HG03342 (cell line): ENCODE measurements around the gene BRWD1.
"Not testable (repeated sequence)": the region's sequence is repeated elsewhere in the genome, so short reads cannot be mapped to it uniquely, and the experiment has no call there.

Experiments used
- ATAC-seq: cut with Tn5 transposase; IDR thresholded peaks from one replicate; pipeline ENCODE4 v1.9.1; 2021; ENCODE audit warnings: mild to moderate bottlenecking, moderate library complexity; ENCODE audit not compliant: unreplicated experiment

BRWD1 gene

DNA sequence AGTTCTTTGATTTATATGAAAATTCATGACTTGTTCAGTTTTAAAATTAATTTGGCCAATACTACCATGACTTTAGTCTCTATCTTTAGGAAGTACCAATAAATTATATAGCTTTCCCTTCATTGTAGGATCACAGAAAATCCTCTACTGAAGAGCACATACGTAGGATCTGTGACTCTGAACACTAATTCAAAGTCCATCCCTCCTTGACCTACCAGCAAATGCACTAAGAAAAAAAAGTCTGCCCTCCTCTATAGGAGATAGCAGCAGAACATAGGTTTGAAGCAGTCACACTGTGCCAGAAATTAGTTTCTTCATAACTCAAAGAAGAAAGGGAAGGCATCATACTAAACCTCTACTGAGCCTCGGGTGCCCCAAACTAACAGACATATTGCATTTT, 16.5 kb downstream of the BRWD1 start:
- ATAC-seq = no peak

DNA sequence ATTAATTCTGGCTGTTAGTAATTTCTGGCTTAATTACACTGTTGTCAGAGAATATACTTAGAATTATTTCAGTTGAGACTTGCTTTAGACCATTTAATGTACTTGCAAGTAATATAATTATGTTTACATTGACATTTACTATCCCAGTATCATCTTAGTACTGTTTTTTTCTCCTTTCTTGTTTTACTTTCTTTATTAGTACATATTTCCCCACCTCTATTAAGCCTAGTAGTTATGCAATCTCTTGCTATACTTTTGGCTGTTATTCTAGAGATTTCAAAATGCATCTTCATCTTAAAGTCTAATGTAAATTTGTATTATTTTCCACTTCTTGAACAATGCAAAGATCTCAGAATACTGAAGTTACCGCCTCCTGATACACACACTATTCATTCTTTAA, 24.4 kb downstream of the BRWD1 start:
- ATAC-seq = no peak

DNA sequence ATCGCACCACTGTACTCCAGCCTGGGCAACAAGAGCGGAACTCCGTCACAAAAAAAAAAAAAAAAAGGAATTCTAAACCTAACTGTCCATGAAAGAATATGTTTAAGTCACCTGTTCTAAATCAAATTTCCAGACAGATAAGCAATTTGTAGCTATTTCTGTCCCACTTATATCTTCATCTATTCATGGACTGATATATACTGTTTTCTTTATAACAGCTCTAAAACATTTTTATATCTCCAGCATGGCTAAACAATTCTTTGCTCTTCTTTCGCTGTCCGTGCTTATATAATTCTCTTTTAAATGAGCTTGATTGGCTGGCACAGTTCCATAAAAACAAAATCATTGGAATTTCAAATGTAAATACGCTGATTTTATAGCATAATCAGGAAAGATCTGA, 30.5 kb downstream of the BRWD1 start:
- ATAC-seq = no peak

DNA sequence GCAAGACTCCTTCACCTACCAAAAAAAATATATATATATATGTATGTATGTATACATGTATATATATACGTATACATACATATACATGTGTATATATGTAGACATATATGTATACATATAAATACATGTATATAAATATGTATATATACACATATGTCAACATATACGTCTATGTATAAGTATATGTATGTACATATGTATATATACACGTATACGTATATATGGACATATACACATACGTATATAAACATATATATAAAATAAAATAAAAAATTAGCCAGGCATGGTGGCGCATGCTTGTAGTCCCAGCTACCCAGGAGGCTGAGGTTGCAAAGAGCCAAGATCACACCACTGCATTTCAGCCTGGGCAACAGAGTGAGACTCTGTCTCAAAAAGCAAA, 31.6 kb downstream of the BRWD1 start:
- no peak for ATAC-seq

DNA sequence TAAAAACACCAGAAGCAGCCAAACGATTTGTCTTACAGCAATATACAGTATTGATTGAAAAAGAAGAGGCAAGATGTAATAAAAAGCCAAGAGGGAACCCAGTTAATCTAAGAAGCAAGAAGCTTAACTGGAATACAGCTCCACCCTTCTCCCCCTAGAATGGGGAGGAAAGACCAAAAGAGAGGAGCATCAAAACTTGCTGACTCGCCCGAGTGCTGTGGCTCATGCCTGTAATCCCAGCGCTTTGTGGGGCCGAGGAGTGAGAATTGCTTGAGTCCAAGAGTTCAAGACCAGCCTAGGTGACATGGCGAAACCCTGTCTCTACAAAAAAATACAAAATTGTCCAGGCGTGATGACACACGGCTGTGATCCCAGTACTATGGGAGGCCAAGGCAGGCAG, 32.2 kb downstream of the BRWD1 start:
- no peak for ATAC-seq

DNA sequence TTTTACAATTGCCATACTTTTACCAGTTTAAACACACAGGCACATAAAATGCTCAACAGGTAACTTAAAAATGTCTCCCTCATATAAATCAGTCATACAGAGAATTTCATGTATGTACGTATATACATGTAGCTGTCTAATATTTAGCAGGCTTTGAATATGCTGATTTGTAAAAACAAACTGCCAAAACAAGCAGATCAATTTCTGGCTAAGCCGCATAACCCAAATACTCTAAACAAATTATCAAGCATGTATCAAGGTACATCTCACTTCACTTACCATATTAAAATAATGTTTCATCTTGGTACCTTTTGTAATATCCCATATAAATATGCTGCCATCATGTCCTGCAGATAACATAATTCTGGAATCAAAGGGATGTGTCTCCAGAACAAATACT, 43.8 kb downstream of the BRWD1 start:
- no peak for ATAC-seq

DNA sequence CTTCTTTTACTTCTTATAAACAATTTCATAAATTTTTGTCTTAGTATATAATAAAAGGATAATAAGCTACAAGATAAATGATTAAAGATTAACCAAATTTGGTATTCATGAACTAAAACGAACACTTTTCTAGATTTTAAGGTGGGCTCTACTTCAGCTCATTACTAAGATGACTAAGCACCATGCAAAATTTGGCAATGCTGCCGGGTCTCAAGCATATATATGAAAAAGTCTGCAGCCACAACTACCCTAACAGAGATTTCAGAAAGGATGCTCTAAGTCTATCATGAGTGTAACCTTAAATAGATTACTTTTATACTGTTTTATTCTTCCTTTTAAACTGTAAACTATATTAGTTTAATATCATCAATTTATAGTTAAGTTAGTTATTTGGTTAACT, 47.8 kb downstream of the BRWD1 start:
- no peak for ATAC-seq

DNA sequence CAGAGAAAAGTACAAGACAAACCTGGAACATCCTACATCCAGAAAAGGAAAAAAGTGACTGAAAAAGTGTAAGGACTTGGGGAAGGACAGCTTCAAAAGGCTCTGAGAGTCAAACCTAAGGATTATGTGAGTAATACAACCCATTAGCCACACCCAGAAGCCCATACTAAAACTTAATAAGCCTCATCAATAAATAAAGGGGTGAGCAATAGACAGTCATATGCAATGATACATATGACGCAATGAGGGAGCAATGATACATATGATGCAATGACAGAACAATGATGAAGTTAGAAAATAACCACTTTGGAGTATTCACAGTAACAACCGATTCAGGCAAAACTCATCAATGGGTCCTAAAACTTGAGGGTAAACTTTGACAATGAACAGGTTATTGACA, 50.1 kb downstream of the BRWD1 start:
- ATAC-seq = no peak

DNA sequence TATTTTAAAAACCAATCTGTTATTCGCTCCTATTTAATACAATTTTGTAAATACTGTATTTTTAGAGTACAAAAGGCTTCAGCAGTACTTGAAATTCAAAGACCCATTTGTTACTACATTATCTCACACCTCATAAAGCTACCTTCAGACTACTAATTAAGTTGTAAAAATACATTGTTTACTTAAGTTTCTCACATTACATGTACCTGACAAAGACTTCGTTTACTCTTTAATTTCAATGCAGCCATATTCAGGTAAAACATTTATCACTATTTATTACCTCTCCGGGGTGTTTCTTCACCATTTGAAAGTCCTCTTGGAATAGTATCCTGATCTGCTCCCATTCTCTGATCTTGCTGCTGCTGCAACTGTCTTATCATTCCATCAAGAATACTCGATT, 55.2 kb downstream of the BRWD1 start:
- ATAC-seq = no peak

DNA sequence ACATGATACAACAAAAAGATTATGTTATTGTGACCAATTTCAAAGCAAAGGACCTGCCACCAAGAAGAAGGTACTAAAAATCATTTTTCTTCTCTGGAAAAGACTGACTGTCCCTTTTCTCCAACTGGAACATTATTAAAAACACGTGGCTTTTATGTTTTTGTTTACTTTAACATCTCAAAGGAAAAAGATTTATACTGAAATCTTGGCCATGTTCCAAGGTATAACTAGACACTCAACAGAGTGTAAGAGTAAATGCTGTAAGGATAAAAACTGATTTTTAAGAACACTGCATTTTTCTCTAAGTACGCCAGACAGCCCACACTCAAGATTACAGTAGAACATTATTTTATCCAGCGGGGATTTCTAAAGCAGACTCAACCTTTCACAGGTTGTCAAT, 62.1 kb downstream of the BRWD1 start:
- ATAC-seq = no peak

DNA sequence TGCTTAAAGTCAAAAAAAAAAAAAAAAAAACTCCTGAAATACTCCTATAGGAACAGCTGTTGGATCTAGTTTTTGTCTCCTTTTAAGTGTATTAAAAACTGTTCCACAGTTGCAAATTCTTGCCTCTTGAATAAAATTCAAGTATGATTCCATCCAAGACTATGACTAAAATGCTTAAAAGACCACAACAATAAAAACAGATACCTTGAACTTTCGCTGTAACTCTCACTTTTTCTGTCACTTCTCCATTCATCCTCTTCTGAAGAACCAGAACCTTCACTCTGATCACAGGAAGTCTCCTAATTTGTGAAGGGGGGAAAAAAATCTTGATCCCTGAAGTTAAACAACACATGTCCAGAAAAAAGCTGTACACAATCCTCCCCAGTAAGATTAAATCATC, 75.2 kb downstream of the BRWD1 start:
- ATAC-seq = no peak

DNA sequence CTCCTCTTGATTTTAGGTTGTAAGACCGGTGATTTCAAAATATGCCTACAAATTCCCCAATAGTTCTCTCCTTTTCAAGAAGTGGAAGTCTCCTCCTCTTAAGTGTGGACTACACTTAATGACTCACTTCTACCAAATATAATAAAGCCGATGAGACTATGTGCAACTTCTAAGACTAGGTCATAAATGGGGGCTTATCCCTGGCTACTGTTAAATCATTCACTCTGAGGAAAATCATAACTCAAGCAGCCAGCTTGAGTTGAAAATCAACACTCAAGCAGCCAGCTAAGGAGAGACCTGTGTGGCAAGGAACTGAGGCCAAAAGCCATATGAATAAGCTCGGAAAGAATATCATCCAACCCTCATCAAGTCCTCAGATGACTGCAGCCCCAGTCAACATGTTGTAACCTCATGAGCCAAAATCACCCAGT, 80.6 kb downstream of the BRWD1 start:
- ATAC-seq = no peak

DNA sequence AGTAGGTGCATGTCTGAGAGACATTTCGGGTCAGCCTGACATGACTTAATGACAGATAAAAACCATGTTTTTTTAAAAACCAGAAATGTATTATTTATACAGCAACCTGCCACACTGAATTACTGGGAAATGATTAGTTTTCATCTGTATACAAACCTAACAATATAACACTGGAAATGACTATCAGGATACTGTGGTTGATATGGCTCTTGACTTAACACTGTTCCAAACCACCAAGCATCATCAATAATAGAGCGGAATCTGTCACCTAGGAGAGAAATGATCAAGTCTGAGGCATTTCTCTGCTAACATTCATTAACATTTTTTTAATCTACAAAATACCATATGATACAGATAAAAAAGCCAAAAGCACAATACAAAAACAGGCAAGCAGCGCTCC, 88.5 kb downstream of the BRWD1 start:
- no peak for ATAC-seq

DNA sequence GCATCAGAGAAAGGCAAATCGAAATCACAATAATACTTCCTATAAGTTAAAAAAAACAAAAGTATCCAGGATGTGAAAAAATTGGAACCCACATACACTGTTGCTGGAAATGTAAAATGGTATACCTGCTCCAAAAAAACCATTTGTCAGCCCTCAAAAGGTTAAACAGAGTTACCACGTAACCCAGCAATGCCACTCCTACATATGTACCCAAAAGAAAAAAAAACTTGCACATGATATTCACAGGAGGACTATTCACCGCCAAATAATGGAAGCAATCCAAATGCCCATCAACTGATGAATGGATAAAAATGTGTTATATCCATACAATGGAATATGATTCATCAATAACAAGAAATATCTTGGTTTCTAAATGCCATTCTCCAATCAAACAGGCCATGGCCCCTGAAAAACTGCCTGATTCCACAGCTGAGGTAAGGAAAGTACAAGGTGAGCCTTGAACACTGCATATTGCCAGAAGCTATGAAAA, 91.4 kb downstream of the BRWD1 start:
- ATAC-seq = no peak

DNA sequence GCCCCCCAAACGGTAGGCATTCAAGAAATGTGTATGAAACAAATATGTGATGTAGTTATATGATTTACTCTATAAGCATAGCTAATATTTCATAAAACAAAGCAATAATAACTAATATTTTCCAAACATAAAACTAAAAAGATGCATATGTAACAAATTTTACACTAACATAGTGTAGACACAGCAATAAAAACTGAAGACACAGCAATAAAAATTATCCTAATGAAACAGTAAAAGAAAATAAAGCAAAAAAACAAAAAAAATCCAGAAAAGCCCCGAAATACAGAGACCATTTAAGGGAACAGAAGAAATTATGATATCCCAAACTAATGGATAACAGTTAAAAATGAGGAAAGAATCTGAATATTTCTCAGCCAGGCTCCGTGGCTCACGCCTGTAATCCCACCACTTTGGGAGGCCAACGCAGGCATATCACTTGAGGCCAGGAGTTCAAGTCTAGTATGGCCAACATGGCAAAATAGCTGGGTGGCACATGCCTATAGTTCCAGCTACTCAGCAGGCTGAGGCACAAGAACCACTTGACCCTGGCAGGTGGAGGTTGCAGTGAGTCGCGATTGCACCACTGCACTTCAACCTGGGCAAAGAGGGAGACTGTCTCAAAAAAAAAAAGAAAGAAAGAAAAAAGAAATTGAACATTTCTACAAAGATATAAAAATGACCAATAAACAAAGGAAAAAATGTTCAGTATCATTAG, 92.0 kb downstream of the BRWD1 start:
- no peak for ATAC-seq

DNA sequence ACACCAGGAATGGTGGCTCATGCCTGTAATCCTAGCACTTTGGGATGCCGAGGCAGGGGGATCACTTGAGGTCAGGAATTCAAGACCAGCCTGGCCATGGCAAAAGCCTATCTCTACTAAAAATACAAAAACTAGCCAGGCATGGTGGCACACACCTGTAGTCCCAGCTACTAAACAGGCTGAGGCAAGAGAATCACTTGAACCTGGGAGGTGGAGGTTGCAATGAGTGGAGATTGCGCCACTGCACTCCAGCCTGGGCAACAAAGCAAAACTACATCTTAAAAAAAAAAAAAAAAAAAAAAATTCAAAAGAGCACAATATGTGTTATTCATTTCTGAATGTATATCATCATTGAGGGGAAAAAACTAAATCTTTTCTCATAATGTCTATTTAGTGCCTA, 92.6 kb downstream of the BRWD1 start:
- ATAC-seq = not testable (repeated sequence)

DNA sequence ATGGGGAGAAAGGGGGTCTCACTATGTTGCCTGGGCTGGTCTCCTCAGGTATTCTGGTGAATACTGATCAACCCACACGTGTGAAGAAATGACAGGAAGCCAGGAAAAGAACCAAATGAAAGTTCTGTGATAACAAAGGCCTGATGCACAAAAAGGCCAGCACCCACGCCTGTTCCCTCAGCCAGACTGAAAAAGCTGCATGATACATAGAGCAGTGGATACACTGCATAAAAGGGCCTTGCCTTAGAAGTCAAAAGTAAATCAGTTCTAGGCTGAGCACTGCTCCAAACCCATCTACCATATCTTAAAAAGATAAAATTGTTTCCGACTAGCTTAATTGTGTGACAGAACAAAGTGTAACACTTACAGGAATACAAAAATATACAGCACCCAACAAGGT, 93.3 kb downstream of the BRWD1 start:
- no peak for ATAC-seq

DNA sequence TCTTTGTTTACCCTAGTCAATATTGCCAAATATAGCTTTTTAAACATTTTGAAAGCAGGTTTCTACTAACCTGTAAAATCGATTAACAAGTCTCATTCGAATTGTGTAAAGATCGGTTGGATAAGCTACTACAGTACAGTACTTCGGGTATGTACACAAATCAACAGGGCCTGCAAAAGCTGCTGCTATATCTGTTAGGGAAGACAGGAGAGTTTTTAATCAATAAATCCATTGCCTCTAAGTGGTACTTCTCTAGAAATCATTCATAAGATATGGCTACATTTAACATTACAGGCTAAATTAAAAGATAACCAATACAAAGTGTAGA, 95.4 kb downstream of the BRWD1 start:
- no peak for ATAC-seq

DNA sequence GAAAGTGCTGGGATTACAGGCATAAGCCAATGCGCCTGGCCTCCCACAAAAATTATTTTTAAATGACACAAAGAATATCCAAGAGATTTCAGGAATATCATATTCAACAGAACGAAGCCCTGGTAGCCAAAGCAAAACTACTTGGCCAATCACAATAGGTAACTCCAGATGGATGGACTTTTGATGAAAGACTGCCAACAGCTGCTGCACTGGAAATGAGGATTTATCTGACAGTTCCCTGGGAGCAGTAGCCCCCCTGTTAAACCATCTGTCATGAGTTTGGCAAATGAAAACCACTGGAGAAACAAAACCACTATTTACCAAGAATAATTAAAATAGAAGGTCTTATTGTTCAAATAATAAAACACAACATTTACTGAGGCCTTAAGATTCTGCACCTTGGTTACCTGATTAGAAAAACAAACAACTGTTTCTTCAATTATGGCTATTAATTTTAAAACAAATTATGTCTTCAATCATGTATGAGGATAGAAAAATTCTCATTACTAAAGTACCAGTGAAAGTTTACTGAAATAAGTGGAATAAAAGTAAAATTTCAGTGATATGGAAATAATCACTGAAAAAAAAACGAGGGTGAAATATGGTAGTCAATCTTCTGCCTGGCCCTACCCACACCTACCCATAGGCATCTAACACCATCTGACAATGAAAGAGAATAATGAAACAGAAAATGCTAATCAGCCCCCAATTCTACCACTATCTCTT, 95.9 kb downstream of the BRWD1 start:
- no peak for ATAC-seq

DNA sequence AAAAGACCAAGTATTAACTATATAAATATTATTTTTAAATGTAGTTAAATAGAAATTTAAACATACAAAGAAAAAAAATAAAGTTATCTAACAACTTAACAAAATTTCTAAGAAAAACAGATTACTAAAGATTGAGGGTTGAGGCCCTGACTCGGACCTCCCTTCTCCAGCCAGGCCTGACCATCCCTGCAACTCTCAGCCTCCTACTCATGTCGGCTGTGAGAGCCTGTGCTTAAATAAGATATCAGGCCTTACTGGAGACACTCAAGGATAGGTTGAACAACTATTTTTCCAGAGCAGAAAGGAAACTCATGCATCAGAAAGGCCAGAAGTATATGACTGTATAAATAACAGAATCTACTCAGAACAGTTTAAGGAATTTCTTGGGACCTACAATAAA, 97.1 kb downstream of the BRWD1 start:
- no peak for ATAC-seq

DNA sequence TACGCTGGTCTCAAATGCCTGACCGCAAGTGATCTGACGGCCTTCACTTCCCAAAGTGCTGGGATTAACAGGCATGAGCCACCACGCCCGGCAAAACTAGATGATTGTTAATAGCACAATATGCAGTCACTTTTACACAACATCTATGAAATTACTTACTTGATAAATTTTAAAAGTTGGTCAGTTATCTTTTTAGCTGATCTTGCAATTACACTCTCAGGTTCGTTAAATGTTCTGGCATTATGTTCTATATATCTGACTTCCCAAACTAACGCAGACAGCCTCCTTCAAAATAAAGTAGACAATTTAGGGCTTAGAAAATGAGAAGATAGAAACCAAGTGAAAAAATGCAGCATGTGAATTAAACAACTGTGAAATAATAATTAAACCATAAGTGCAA, 98.4 kb downstream of the BRWD1 start:
- no peak for ATAC-seq

DNA sequence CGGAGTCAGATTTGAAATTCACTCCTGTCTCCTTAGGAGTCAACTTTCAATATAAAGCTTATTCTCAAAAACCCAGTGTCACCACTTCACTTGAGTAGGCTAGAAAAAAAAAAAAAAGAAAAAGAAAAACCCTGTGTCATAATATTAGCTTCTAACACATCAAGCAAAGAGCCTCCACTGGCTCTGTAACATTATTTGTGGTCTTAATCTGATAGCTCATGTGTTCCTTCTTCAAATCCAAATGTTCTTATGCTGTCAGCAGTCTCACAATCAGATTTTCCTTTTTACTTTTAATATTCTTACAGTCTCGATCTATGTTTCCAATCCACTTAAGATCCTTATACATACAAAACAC, 104.1 kb downstream of the BRWD1 start:
- no peak for ATAC-seq
